Loucy (cell line): ENCODE measurements around the gene ASXL3.

Experiments
- CTCF ChIP-seq: fragments of 200-600 bp; sonication (generic); conservative IDR thresholded peaks from 2 replicates; pipeline ENCODE4 v1.5.1; 2014; ENCODE audit warnings: mild to moderate bottlenecking, antibody characterized with exemption, low read length
- EZH2phosphoT487 ChIP-seq: fragments of 200-600 bp; IDR thresholded peaks from 2 replicates; pipeline ENCODE4 v1.6.1; 2018; ENCODE audit warnings: antibody characterized with exemption, mild to moderate bottlenecking, moderate library complexity, borderline replicate concordance

DNA sequence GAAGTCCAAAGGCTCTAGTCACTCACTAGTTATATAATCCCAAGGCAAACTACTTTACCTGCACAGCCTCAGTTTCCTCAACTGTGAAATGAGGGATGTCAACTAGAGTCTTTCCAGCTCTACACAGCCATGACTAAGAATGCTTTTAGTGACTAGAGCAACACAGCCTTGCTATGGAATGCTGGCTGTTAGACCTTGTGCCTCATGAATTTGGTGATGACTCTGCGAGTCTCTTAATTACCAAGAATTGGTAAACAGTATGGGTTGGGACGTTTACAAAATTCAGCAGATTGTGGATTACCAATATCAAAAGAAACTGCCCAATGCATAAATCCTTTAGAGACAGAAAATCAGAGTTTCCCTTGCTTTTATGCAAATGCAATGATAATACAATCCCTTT lies 163.7 kb downstream of the ASXL3 start:
- no peak for TF ChIP-seq CTCF
- TF ChIP-seq EZH2phosphoT487 = no peak
